ENCODE measurements around the gene CLSTN1.

Gene CLSTN1

DNA sequence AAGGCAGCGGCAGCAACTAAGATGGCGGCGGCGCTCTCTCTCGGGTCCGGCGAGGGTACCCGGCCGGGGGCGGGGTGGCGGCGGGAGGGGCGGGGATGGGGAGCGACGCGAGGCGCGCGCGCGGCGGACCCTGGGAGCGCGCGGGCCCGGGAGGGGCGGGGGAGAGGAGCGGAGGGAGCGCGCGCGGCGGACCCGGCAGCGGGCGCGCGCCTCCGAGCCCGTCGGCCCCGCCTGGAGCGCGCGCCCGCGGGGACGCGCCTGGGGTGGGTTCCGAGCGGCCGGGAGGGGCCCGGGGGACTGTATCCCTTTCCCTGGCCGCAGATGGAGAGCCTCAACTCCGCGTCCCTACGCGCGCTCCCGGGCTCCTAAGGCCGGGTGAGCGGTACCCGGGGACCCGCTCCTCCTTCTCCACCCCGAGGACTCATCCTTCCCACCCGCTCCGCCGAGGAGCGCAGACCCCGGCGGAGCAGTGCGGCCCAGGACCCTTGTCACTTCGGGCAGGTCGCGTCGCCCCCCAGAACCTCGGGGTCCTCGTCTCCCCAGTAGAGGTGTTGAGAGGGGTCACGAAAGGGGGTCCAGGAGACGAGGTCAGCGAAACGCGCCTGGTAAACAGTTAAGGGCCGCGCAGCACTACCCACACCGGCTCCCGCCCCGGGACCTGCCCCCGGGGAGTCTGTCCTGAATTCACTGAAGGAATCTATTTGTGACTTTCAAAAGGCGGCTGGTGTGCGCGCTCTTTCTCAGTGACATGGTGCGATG is at the start of gene CLSTN1:
Gene CLSTN1 (minus strand): TSS at position 23 of the 759 bp plus-strand sequence. CDS start 232 bp downstream, outside the sequence.
- peak; percentile 33 for DNase-seq

DNA sequence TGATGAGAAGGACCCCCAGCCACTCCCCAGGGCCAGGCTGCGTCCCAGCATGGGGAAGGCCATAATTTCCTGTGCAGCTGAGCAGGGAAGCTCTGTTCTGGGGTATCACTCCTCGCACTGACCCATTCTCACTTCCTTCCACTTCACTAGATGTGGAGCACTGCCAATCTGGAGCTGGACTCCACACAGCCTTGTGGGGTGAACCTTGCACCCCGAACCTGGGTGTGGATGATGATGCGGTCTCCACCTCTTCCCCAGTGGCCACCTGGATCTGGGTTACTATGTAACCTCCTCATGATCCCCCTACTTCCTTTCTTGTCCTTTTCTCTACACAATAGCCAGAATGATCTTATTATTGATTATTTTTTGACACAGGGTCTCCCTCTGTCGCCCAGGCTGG is 49.6 kb upstream of the CLSTN1 start:
- no peak for DNase-seq

DNA sequence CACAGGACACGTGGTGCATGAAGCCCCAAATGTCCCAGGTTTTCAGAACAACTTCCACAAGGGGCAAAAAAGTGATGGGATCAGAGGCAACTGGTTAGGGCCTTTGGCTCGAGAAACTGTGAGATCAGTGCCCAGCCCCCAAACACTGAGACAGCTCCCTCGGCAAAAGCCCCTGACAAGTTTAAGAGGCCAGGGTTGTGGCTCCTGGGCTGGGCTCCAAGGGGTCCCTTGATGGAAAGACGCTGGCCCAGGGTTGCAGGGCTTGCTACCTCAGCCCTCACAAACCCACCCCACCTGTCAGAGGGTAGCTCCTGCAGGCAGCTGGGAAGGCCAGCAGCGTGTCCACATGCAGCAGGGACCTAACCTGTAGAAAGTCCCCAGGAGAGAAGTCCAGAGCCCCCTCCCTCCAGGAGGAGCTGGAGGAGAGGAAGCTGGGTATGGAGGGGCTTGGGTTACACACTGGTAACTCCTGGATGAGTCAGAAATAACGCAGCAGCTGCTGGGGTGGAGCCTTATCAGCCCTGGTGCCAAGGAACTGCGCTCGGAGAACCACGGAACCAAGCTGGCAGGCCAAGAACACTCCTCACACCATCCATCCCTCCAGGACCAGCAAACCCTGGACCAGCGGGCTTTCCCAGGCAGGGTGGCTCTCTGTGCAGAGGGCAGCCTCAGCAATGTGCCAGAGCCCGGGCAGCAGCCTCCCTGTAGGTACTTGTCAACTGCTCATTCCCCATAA is 48.8 kb upstream of the CLSTN1 start:
- no peak for DNase-seq

DNA sequence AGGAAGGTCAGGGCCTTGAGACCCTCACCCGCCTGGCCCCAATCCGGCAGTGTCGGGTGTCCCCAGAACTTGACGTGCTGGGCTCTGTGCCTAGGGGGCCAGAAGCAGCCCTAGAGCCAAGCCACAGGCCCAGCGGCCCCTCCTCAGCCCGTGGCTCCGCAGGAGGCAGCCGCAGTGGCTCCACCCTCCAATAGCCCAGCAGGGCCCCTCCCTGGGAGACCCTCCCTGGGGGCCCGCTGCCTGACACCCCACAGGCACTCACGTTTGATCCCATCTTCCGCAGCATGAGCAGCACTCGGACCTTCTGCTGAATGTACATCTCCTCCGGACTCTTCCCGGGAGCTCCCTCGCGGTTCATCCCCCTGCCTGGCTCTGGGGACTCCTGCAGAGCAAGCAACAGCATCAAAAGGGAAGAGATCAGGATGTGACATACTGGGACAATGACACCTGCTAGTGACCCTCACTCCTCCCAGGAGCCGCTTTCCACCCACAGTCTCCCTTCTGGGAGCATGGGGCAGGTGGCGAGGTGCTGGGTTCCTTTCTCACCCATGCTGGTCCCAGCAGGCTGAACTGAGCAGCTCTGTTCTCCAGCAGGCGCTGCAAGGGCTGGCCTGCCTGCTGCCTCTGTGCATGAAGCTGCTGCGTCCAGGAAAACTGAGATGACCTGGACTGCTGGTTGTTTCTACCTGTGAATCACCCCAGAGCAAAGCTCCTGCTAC is 48.1 kb upstream of the CLSTN1 start:
- no peak for DNase-seq

DNA sequence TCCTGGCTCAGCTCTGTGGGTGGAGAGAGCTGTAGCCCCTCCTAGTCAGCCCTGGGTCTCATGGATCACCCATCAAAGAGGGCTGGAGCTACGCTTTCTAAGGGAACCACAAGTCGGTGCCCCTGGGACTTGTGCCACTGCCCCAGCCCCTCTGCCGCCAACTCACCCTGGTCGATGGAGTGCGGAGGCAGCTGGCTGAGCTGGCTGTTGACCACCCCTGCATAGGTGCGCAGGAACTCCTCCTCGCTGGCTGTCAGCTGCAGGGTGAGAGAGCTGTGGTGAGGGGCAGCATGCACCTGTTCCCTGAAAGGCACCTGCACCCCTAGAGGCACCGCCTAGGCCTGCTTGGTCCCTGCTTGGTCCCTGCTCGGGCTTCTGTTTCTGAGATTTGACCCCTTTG is 47.3 kb upstream of the CLSTN1 start:
- DNase-seq: no peak

DNA sequence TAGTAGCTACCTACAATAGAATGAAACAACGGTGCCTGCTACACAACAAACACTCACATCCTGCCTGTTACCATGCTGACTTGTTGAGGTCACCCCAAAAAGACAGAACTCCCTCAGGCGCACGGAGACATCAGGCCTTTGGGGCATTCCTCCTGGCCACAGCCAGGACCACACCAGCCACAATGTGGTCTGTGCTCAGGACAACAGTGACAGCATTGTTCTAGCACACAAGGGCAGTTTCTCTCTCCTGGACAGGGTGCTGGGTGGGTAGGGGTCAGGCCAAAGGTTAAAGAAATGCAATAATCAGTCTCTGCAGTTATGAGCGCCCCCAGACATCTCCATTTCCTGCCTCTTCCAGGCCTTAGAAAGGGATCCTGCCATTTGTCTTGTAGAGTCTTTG is 46.8 kb upstream of the CLSTN1 start:
- no peak for DNase-seq

DNA sequence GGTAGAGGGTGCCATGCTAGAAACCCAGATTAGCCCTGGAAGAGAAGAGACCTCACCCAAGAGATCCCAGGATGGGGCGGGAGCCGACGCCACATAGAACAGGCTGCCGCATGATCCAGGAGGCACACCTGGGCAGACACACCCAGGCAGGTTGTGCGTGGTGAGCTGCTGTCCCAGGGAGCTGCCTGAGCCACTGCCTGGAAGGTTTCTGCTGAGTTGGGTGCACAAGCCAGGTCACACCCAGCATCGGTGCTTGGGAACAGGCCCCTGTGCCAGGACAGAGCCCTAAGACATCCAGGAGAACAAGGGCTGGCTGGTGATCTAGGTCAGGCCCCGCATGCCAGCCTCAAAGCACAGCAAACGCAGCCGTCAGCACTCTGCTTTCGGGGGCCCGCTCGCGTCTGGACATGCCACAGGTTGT is 46.1 kb upstream of the CLSTN1 start:
- no peak for DNase-seq

DNA sequence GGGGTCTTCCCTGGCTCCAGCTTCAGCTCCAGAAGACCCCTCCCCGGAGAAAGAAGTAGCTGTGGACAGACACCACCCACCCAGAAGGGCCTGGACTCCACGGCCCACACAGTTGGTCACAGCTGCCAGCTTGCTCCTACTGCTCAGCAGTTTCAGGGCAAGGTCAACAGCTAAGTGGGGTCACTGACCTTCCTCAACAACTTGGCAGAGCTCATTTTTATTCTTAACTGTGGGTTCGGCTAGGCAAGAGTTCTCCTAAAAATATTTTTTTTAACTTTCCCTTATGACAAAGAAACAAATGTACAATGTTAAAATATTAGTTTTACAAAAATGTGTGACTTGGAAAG is 44.5 kb upstream of the CLSTN1 start:
- no peak for DNase-seq

DNA sequence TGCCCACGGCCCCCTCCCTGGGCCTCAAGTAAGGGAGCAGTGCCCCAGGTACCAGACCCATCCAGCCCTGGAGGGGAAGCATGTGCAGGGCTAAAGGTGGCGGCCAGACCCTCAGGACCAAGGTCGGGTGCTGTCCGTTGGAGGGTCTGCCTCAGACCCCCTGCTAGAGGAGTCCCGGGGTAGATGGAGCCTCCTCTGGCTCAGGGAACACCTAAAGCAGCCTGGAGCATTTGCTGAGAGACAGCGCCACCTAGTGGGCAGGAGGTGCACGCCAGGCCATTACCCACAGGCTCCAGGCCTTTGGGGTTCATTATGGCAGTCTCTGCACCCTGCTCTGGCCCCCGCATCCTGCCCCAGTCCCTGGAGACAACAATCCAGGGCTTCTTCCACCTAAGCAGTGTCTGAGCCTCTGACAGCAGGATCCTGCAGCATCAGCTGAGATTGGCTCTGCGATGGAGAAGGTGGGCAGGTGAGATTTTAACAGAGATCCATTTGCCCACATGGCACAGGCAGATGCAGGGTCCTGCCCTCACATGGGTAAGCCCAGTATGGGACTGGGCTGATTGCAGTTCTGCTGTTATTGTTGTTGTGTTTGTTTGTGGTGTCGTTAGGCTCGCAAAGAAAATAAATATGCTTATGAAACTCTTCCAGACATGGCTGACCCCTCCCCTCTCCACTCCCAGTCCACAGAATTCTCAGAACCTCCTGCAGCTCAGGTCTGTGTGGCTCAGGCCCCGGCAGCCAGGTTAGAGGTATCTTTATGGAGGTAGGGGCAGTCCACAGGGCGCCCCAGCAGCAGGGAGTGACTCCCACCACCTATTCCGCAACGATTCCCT is 43.9 kb upstream of the CLSTN1 start:
- DNase-seq: peak; percentile 41

DNA sequence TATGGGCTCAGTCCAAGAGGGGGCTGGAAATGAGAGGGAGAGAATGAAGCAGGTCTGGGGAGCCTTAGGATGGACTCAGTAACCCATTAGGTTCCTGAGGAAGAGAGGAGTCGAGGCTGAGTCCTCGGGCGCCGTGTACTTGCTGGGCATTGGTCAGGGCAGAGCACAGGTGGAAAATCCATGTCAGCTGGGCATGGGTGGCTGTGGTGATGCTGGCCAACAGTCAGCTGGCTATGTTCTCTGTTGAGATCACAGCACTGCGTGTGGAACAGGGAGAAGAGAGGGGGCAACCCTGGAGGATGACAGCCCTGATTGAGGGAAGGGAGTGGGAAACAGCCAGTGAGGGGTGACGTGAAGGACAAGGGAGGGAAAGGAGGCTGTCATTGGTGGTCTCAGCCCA is 43.1 kb upstream of the CLSTN1 start:
- no peak for DNase-seq

DNA sequence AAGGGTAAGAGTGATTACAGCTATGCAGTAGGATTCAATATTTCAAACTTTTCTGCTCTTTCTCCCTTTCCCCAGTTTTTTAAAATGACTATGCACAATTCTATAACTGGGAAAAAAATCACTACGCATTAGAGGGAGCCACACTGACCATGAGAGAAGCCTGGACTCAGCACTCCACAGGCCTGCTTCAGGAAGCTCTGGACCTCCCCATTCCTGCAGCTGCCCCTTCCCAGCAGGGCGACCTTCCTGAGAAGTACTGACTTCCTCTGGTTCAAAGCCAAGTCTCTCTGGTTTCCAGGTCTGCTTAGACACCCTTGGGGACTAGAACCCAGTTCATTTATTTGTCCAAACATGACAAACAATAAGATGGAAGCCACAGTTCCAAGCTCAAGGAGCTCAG is 42.0 kb upstream of the CLSTN1 start:
- no peak for DNase-seq

DNA sequence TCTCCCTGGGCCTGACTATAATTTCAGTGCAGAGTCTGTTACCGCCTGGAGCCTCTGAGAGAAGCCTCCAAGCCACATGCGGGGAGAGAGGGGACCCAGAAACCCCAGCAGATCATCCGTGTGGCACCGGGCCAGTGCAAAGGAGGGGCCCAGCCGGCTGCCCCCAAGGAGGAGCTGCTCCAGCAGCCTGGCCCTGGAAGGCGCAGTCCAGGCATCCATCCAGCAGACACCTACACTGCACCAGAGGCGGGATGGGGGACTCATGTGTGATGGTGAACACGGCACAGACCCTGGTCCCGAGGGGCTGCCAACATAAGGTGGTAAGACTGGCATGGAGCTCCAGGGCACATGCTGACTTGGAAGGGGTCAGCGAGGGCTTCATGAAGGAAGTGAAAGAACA is 39.6 kb upstream of the CLSTN1 start:
- no peak for DNase-seq

DNA sequence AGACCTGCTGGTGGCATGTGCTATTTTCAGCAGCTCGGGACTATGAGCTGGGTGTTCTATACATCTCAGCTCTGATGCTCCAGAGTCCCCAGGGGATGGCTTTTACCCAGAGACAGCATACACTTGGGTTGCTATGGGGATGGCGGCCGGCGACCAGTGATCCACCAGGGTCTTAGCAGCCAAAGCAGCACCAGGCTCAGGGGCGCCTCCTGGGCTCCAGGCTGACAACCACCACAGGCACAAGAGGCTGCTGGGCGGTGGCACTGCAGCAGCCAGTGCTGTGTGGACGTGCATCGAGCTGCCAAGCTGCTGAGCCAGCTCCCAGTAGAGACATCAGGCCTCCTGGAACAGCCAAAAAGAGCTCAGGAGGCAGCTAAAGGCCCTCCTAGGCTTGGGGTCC is 37.6 kb upstream of the CLSTN1 start:
- no peak for DNase-seq

DNA sequence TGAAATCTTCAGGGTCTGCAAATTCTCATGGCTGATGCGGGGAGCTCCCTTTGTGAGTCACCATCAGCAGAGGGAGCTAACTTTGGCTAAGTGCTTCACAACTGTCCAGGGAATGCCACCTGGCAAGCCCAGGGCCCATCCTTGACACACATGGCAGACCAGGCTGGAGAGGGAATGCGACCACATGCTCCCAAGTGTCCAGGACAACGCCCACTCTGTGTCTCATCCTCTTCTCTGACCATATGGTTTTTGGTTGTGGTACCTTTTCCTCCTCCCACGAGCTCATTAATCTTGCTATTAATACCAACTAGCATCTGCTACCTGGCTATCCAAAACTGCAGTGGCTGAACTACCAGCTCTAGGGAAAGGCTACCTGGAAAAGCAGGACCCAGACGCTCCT is 37.1 kb upstream of the CLSTN1 start:
- DNase-seq: no peak

DNA sequence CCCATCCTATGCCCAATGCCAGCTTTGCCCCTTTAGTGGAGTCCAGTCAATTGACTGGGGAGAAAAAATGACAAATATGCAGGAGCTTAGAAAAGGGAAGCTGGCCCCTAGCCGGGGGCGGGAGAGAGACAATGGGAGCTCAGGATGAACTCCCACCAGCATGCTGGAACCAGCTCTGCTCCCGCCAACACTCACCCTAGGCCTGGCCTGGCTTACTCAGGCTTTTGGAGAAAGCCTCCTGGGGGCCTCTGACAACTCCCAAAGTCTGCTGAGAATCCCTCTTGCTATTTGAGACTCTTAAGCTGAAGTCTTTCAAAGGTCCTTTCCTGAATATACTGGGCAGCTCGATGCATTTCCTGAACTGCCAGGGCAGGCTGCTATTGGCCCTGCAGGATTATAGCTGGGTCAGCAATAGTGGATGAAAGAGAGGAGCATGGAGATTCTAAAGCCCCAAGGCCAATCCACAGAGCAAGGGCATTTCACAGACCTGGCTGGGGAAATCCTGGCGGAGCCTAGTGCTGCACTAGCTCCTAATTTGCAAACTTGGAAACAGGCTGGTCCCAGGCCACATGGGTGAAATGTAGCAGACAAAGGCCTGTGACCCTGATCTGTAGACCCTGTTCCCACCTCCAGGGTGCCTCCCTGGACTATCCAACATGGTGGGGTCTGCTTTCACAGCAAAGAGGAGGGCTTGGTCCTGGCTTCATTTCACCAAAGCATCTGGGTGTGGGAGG is 35.7 kb upstream of the CLSTN1 start:
- no peak for DNase-seq

DNA sequence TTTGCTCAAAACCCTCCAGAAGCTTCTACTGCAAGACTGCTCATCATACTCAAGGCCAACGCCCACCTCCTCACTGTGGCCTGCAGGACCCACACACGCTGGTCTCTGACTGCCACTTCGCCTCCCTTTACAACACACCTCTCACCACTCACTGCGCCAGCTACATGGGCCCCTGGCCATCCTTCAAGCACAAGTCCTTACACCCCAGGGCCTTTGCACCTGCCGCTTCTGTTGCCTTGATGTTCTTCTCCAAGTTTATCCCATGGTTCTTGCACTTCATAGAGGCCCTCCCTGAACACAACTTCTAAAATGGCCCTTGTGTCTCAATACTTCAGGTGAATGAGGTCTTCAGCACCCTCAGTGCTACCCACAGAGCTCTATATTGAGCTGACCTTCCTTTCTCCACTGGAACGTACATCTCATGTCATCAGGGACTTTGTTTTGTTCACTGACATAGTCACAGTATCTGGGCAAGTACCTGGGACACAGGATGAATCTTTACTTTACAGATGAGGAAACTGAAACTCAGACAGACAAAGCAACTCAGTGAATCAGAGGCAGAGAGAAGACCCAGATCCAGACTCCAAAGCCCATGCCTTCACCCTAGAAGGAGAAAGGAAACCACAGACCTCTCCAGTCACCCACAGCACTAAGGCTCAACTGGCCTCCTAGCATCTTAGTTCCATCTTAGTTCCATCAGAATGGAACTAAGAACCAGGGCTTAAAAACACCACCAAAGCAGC is 34.7 kb upstream of the CLSTN1 start:
- no peak for DNase-seq

DNA sequence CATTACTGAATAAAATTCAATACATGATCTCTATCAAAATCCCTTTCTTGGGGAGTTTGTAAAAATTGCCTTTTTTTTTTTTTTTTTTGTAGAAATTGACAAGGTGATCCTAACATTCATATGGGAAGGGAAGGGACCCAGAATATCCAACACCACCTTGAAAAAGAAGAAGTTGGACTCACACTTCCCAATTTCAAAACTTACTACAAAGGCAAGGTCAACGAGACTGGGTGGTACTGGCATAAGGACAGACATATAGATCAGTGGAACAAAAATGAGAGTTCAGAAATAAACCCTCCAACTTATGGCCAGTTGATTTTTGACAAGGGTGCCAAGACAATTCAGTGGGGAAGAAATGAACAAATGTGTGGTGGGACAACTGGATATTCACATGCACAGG is 31.4 kb upstream of the CLSTN1 start:
- no peak for DNase-seq

DNA sequence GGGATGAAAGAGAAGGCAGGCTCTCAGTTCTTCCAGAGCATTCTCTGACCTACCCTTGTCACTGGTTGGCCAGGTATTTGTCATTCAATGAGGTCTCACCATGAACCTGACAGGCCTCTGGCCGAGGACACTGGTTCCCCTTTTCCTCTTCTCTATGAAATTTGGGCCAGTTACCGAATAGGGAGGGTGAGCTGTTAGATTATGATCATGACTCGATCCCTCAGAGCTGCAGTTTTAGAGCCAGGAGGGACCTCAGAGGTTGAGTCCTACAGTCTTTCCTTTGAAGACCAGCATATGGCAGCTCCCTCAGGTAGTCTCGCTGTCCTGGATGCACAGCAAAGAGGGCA is 29.5 kb upstream of the CLSTN1 start:
- no peak for DNase-seq

DNA sequence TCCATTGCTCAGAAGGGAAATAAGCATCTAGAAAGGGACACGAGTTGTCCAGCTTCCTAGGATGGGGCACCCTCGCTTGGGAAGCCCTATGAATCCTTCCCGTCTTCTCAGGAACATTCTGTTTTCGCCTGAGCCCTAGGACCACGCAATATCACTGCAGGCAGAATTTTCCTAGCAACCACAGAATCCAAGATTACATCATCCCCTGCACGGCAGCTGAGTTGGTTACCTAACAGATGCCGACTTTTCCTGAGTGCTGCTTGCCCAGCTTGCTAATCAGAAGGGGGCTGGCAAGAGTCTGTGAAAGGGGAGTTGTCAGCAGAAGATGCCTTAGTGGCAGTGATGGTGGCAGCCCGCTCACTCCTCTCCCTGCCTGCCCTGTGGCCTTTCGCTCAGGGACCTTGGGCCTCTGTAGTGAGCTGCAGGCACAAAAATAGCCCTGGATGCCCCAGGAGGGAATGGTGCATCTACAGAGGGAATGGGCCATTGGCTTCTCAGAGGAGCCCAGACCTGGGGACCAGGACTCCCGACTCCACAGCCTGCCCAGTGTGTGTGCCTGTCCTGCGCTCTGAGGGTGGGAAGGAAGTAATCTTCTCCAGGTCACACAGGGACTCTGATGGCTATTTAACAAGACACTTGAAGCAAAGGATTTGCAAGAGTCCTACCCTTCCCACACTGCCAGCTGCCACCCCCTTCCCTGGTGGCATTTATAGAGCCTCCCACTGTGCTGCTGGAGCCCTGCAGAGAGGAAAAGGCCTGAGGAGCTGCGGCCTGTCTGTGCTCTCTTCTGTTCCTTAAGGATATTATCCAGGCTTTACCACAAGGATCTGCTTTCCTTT is 28.9 kb upstream of the CLSTN1 start:
- peak; percentile 63 for DNase-seq

DNA sequence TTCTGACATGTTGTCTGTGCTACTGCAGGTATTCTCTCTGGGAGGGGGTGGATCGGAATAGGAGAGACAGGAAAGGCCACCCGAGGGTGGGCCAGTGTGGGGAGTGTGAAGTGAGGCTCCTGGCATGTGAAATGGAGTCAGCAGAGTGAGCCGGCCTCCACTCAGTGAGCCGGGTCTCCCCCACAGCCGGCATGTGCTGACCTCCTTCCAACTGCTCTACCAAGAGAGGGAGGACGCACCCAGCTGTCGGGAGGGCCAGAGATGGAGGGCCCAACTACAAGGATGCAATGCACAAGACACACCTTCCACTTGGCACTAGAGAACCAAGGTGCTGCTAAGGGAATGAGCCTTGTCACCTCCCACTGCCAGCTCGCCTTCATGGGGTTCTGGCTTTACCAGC is 28.2 kb upstream of the CLSTN1 start:
- DNase-seq: no peak
